Stimulated activated CD4-positive, alpha-beta T cell treated with anti-CD3 and anti-CD28 coated beads, Interleukin-1b, Interleukin-23, amount 100 ng/mL, for 48 hours (primary cell): ENCODE data around the gene ASB7.

Source experiments
- DNase-seq: peaks from one replicate; pipeline ENCODE4 v3.0.0-alpha.2; 2020

Gene ASB7

DNA sequence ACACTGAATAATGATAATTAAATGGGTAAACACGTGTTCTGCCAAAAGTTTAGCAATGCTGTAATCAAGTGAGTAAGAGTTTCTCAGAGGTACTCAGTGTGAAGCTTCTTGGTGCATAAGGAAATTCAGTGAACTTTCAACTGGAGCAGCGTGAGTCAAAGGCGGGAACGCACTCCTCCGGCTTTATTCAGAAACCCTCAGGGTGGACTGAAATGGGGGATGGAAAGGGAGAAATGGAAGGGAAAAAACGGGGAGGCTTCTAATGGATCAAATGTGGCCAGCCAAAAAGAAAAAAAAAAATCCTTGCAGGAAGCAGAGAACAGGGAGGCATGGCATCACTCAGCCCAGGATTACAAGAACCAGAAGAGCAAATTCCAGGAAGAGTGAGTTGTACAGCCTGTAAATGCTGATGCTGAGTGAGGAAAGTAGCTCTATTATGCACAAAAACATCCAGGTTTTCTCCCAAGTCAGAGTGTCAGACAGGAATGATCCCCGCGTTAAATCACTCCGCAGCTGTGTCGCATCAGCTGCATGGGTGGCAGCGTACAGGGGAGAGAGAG is 85.3 kb downstream of the ASB7 start:
- DNase-seq = no peak

DNA sequence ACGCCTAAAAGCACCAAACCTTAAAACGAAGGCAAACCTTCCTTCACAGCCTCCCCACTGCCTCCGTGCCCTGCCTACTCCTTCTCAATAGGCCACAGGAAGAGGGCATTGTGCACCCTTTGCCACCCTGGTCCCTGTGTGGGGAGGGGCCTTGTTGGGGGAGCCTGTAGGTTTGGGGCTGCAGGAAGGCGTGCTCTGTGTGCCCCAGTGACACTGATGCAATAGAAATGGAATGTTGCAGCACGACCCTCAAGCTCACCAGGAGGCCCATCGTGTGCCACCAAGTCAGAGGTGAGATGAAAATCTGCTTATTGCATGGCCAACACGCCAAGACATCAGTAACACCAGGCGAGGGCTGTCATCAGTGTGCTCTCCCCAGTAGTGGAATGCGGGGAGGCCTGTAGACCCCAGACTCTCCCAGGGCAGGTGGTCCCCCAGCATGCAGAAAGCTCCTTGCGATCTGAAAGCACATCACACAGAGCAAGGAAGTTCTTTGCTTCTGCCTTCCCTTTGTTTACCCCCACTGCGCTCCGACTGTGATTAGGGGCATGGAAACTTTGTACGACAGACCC is 86.2 kb downstream of the ASB7 start:
- DNase-seq = no peak

DNA sequence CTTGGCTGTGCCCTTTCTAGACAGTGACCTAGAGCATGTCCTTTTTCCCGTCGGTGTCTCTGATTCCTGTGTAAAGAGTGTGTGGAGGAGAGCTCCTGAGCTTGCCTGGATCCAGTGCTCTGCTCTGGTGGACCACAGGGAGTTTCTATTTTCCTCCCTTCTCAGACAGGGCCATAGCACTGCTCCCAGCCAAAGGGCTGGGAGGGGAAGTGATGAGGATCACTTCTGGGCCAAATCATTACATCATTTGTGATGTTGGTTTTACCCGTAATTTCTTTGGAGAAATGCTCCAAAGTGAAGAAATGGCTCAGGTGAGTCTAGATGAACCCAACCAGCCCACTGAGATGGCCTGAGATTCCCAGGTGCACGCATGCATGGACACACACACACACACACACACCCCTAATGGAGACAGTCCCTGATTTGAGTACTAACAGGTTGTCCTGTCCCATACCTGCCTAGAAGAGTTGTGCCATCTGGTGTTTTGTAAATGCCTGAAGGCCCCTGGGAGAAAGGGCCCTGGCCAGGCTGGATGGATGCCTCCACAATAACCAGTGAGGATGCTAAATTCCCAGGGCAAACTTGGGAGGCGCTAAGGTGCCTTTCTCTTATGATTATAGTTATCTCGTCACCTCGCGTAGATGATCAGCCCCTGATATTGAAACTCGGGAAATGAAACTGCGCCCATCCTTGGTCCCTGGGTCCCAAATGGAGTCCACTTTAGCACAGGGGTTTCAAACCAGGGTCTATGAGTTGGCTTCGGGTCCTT is 86.9 kb downstream of the ASB7 start:
- no peak for DNase-seq

DNA sequence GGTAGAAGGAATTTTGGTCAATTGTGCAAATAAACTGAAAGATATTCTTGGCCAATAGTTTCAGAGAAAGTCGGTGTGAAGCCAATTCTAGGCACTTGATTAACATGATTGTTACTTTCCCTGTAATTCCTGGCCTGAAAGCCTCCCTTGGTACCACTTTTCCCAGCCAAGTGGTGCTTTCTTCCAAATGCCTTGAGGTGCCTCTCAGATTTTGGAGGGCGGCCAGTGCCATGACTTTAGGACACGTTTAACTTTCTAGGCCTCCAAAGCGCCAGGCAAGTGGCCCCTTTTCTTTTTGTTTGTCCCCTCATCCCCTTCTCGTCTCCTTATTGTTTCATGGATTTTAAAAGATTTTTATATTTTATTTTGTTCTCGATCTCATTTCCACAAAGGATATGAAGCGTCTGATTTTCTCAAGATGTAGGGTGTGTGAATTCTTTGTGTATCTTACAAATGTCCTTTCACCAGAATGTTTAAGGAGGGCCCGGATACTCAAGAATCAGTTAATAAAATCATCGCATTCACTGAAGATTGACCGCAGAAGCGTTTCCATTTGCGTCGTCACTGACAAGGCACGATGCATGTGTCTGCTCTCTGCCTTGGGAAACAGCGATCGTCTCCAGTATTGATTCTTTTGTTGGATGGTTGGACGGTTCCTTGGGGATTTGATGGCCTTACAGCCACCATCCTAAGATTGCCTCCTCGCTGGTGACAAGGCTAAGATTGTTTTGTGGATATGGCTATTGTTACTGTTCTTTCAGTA is 87.8 kb downstream of the ASB7 start:
- DNase-seq = no peak

DNA sequence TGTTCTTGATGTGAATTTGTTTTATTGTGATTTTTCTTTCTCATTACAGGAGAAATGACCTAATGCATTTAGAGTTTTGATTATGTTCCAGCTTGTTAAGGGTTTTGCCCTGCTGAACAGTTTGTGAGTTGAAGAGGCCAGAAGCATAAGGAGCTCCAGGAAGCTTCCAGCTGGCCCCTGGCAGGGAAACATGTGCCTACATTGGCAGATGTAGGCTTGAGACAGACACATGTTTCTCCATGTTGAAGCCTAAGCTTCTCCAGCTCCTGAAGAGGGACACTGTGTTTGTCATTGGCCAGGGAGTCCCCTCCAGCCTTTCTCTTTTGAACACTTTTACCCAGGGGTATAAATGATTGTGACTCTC is 88.4 kb downstream of the ASB7 start:
- DNase-seq = no peak

DNA sequence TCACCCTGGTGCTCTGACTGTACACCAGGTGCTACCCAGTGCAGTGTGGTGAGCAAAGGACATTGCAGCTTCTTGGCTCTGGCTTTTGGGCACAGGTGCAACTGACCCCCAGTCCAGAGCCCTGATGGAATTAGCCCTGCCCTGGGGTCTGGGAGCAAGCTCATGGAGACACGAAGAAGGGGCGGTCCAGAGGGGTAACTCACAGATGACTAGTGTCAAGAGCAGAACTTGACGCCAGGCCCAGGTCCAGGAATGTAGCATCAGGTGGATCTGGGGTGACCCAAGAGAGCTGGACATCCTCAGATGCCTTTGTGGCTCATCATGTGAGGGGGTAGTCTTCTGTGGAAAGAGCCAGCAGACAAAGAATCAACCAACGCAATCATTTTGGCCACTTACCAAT is 88.9 kb downstream of the ASB7 start:
- DNase-seq = no peak

DNA sequence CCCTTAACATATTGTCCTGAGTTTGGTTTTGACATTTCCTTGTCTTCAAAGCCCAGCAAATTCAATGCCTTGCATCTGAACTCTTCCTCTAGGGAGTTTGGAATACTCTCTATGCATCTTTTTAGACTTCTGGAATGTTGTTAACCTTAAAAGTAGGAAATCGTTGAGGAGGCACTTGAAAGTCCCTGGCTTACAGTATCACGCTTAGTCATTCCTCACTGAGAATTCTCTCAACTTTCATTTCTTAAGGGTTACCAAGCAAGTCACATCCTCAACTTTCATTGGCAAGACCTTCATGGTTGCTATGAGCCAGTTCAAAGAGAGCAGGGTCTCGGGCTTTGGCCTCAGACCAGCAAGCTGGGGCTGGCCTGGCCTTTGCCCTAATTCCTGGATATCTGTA is 89.9 kb downstream of the ASB7 start:
- no peak for DNase-seq

DNA sequence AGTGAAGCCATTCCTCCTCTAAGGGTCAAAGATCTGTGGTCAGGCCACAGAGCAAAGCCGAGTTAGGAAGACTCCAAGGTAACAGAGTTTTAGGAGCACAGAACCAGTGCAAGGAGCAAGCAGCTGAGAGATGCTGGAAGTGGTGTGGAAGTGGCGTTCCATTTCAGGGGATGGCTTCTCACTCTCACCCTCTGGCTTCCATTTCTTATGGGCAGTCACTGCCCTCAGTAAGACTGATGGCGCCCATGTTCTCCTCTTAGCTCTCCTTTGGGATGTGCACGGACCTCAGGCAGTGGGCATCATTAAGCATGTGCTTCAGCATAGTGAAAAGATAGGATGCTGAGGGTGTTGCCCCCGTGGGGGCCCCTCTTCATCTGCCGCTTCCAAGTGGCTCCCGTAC is 90.3 kb downstream of the ASB7 start:
- DNase-seq = no peak

DNA sequence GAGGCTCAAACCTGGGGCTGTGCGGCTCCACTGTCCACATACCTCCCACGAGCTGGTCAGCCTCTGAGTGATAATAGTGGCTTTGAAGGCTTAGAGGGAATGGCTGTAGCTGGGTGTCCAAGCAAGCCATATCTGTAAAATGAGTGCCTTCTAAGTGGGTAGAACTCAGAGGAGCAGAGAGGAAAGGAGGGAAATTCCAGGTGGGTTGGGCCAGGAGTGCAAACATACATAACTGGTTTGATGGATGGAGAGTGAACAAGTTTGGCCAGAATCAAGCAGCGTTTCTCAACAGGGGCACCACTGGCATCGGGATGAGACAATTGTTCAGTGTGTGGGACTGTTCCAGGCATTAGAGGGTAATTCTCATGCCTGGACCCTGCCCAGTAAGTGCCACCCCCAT is 91.1 kb downstream of the ASB7 start:
- DNase-seq = no peak

DNA sequence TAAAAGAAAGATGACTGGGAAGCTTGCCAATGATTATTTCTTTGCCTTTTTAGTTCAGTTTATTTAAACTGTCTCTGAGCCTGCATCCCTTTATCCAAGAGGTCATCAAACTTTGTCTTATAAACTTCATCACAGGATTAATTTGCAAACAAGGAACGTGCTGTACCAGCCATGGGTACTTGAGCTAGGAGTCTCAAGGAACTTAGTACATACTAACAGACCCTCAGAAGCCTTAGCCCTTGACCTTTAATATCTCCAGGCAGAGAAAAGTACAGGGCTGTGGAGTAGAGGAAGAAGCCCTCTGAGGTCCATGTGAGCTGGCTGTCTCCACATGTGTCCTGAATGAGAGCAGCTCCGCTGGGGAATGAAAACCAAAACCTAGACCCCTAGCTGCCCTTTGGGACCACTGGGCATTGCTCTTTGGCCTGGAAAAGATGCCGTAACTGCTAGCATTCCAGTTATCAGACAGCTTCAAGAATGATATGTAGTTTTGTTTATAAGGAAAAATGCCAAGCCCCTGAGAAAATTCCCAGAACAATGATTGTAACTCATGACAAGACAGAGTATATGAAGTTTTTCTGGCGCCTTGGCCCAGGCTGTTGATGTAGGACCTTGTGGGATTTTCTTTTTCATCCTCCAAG is 92.1 kb downstream of the ASB7 start:
- DNase-seq = no peak

DNA sequence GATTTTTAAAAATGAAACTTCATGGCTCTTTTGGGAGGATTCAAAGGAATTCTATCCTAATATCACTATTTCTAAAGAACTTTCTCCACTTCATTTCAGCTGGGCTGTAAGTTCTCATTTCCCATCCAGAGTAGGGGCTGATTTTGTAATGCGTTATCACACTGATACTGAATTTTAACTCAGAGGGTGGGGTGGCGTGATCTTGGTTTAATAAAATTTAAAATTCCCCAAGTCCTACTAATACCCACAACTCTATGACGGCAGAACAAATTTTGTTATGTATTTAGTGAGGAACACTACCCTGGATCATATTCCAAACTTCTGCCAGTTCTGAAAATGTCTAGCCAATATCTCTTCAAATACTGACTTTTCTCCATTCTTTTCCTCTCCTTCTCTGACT is 92.7 kb downstream of the ASB7 start:
- no peak for DNase-seq

DNA sequence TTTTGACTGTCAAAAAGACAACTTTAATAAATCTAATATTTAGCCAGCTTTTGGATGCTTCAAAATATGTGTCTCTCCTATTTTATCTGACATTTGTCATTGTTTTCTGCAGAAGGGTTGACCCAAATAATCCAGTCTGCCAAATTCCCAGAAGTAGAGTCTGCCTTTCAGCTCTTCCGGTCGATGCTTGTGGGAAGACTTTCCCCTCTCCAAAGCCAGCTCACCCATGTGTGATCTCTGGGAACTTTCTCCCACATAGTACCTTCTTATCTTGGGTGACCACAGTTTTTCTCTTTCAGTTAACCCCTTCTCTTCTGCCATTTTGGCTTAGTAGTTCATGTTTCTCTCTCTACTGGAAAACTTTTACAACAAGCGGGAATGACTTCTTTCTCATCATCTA is 94.1 kb downstream of the ASB7 start:
- no peak for DNase-seq
